Trophoblast cell (in vitro differentiated cells and primary cell): ENCODE data around the gene NF1.
"Not testable (repeated sequence)": the region's sequence is repeated elsewhere in the genome, so short reads cannot be mapped to it uniquely, and the experiment has no call there.

Experiments
- DNase-seq, 2 donors: peaks; one replicate each; pipeline ENCODE4 v3.0.0-alpha.2; 2016
- H2AFZ ChIP-seq: 2 replicates; pipeline ENCODE4 v1.6.1; 2013; ENCODE audit warnings: low read length, moderate library complexity, mild to moderate bottlenecking; ENCODE audit not compliant: insufficient read depth, poor library complexity
- H2AK5ac ChIP-seq: 2 replicates; pipeline ENCODE4 v1.6.1; 2013; ENCODE audit warnings: mild to moderate bottlenecking, low read length
- H2BK120ac ChIP-seq: 2 replicates; pipeline ENCODE4 v1.6.1; 2013; ENCODE audit warnings: low read length, mild to moderate bottlenecking, moderate library complexity; ENCODE audit not compliant: insufficient read depth, poor library complexity
- H2BK12ac ChIP-seq: 2 replicates; pipeline ENCODE4 v1.6.1; 2013; ENCODE audit warnings: mild to moderate bottlenecking, low read length, moderate library complexity
- H2BK5ac ChIP-seq: 2 replicates; pipeline ENCODE4 v1.6.1; 2013; ENCODE audit warnings: low read length, low read depth, moderate library complexity, mild to moderate bottlenecking; ENCODE audit not compliant: poor library complexity
- H3K14ac ChIP-seq: 2 replicates; pipeline ENCODE4 v1.6.1; 2013; ENCODE audit warnings: mild to moderate bottlenecking, low read length
- H3K18ac ChIP-seq: 2 replicates; pipeline ENCODE4 v1.6.1; 2013; ENCODE audit warnings: mild to moderate bottlenecking, low read length
- H3K23ac ChIP-seq: 2 replicates; pipeline ENCODE4 v1.6.1; 2013; ENCODE audit warnings: low read length
- H3K27ac ChIP-seq: 2 replicates; pipeline ENCODE4 v1.5.1; 2013; ENCODE audit warnings: low read depth, mild to moderate bottlenecking, inconsistent platforms, low read length, moderate library complexity
- H3K27me3 ChIP-seq: 2 replicates; pipeline ENCODE4 v1.6.1; 2013; ENCODE audit warnings: inconsistent platforms, mild to moderate bottlenecking, low read length, moderate library complexity; ENCODE audit not compliant: insufficient read depth
- H3K36me3 ChIP-seq, 2 experiments: 1 replicate in 1 of 2; 2 replicates in 1 of 2; pipeline ENCODE4 v1.6.1; 2013; ENCODE audit warnings: low read length in 2 of 2, mild to moderate bottlenecking in 2 of 2, moderate library complexity in 1 of 2; ENCODE audit not compliant: insufficient read depth in 2 of 2, control insufficient read depth in 1 of 2
- H3K4ac ChIP-seq: 2 replicates; pipeline ENCODE4 v1.6.1; 2013; ENCODE audit warnings: low read depth, mild to moderate bottlenecking, low read length, moderate library complexity
- H3K4me1 ChIP-seq, 2 experiments: 1 replicate in 1 of 2; 2 replicates in 1 of 2; pipeline ENCODE4 v1.6.1; 2013; ENCODE audit warnings: low read length in 2 of 2, mild to moderate bottlenecking in 2 of 2, moderate library complexity in 1 of 2; ENCODE audit not compliant: insufficient read depth in 2 of 2, control insufficient read depth in 1 of 2
- H3K4me2 ChIP-seq: 2 replicates; pipeline ENCODE4 v1.6.1; 2013; ENCODE audit warnings: inconsistent platforms, mild to moderate bottlenecking, low read length, moderate library complexity
- H3K4me3 ChIP-seq: 2 replicates; pipeline ENCODE4 v1.5.1; 2013; ENCODE audit warnings: mild to moderate bottlenecking, low read depth, low read length, inconsistent platforms
- H3K79me1 ChIP-seq: one replicate; pipeline ENCODE4 v1.6.1; 2013; ENCODE audit warnings: low read length
- H3K79me2 ChIP-seq: 2 replicates; pipeline ENCODE4 v1.6.1; 2013; ENCODE audit warnings: low read length, mild to moderate bottlenecking; ENCODE audit not compliant: control insufficient read depth, insufficient read depth, poor library complexity
- H3K9ac ChIP-seq: 2 replicates; pipeline ENCODE4 v1.6.1; 2013; ENCODE audit warnings: mild to moderate bottlenecking, low read length
- H3K9me3 ChIP-seq: 2 replicates; pipeline ENCODE4 v1.6.1; 2013; ENCODE audit warnings: low read depth, mild to moderate bottlenecking, control low read depth, inconsistent platforms, low read length; ENCODE audit not compliant: insufficient read depth
- H4K12ac ChIP-seq: 2 replicates; pipeline ENCODE4 v1.6.1; 2013; ENCODE audit warnings: low read depth, mild to moderate bottlenecking, low read length, moderate library complexity
- H4K8ac ChIP-seq: 2 replicates; pipeline ENCODE4 v1.6.1; 2013; ENCODE audit warnings: low read depth, mild to moderate bottlenecking, low read length, moderate library complexity
- H4K91ac ChIP-seq: one replicate; pipeline ENCODE4 v1.6.1; 2013; ENCODE audit warnings: low read depth, mild to moderate bottlenecking, low read length, moderate library complexity
- WGBS: extraction: QIAGEN DNeasy Blood & Tissue Kit; methylation state at CpG from one replicate; pipeline ENCODE4 v1.1.7; 2013; ENCODE audit warnings: missing lambda C conversion rate; ENCODE audit not compliant: insufficient read length, insufficient coverage; ENCODE audit errors: extremely low coverage; 5-methylcytosine and 5-hydroxymethylcytosine counted together

The NF1 gene

GRCh38 chr17:31339906-31340661, 245.3 kb downstream of the NF1 start:
- H3K9ac ChIP-seq, result no peak overlapping the region
- no peak overlapping the region for H2BK5ac ChIP-seq
- H3K4me3 ChIP-seq, result no peak overlapping the region
- no peak overlapping the region for H2BK120ac ChIP-seq
- no peak overlapping the region for H4K12ac ChIP-seq
- H4K91ac ChIP-seq, result no peak overlapping the region
- no peak overlapping the region for H3K4ac ChIP-seq
- H2AFZ ChIP-seq, result no peak overlapping the region
- no peak overlapping the region for H2BK12ac ChIP-seq
- H3K27ac ChIP-seq, result no peak overlapping the region
- no peak overlapping the region for H3K4me2 ChIP-seq
- H3K27me3 ChIP-seq, result no peaks in the 10 kb centered on the region
- H4K8ac ChIP-seq, result no peak overlapping the region
- H2AK5ac ChIP-seq, result no peak overlapping the region
- no peak overlapping the region for H3K18ac ChIP-seq
- no peaks in the 10 kb centered on the region for H3K79me2 ChIP-seq
- DNase-seq, result peak in 1 of 2 donors; percentile 10
- no peaks in the 10 kb centered on the region for H3K9me3 ChIP-seq
- no peak overlapping the region for H3K23ac ChIP-seq
- H3K14ac ChIP-seq, result no peak overlapping the region
- no CpG with 5 or more reads among the region's 6 CpGs for WGBS
- H3K36me3 ChIP-seq, result peaks cover 8 to 17% of the 10 kb centered on the region in 2 experiments
- no peaks in the 10 kb centered on the region for H3K4me1 ChIP-seq
- H3K79me1 ChIP-seq, result no peaks in the 10 kb centered on the region

GRCh38 chr17:31345191-31345747, 250.5 kb downstream of the NF1 start:
- not testable (repeated sequence) for H3K27ac ChIP-seq, H3K23ac ChIP-seq, H2BK5ac ChIP-seq, DNase-seq, H3K27me3 ChIP-seq, H3K79me2 ChIP-seq, H2AK5ac ChIP-seq, H3K4me3 ChIP-seq, H3K4me1 ChIP-seq, H2BK12ac ChIP-seq, H3K4me2 ChIP-seq, H4K12ac ChIP-seq, H2BK120ac ChIP-seq, H3K14ac ChIP-seq, H4K91ac ChIP-seq, H3K9me3 ChIP-seq, H3K18ac ChIP-seq, H3K4ac ChIP-seq, H3K9ac ChIP-seq, H3K79me1 ChIP-seq, H4K8ac ChIP-seq, H2AFZ ChIP-seq
- no CpG with 5 or more reads among the region's 34 CpGs for WGBS
- H3K36me3 ChIP-seq, result peaks cover 6 to 11% of the 10 kb centered on the region in 2 experiments

GRCh38 chr17:31349454-31349853, 254.7 kb downstream of the NF1 start:
- Histone ChIP-seq H3K9me3 (no peaks in the 10 kb centered on the region), H2BK120ac (no peak overlapping the region), H3K4me2 (no peak overlapping the region), H2BK12ac (no peak overlapping the region), H3K4me1 (no peaks in the 10 kb centered on the region), H3K27ac (no peak overlapping the region), H3K36me3 (peaks cover 7 to 8% of the 10 kb centered on the region in 2 experiments), H3K14ac (no peak overlapping the region), H3K9ac (no peak overlapping the region), H2AK5ac (no peak overlapping the region), H2BK5ac (no peak overlapping the region), H4K91ac (no peak overlapping the region), H3K4ac (no peak overlapping the region), H3K79me1 (no peaks in the 10 kb centered on the region), H3K18ac (no peak overlapping the region), H2AFZ (no peak overlapping the region), H3K79me2 (no peaks in the 10 kb centered on the region), H3K4me3 (no peak overlapping the region), H4K8ac (no peak overlapping the region), H4K12ac (no peak overlapping the region), H3K27me3 (no peaks in the 10 kb centered on the region), H3K23ac (no peak overlapping the region)
- no peak for DNase-seq

- no peak overlapping the region for H3K4me2 ChIP-seq
- no peak overlapping the region for H2AK5ac ChIP-seq
- H2BK120ac ChIP-seq, result no peak overlapping the region
- H3K9ac ChIP-seq, result no peak overlapping the region
- no peak overlapping the region for H2BK12ac ChIP-seq
- no peak overlapping the region for H4K12ac ChIP-seq
- H4K8ac ChIP-seq, result no peak overlapping the region
- no peaks in the 10 kb centered on the region for H3K79me2 ChIP-seq
- H2BK5ac ChIP-seq, result no peak overlapping the region
- no peak overlapping the region for H3K4me3 ChIP-seq
- H3K18ac ChIP-seq, result no peak overlapping the region
- H3K9me3 ChIP-seq, result no peaks in the 10 kb centered on the region
- no peak overlapping the region for H3K23ac ChIP-seq
- no peak overlapping the region for H4K91ac ChIP-seq
- WGBS, result no CpG with 5 or more reads among the region's 1 CpG
- H2AFZ ChIP-seq, result no peak overlapping the region
- no peaks in the 10 kb centered on the region for H3K4me1 ChIP-seq
- no peak for DNase-seq
- H3K27me3 ChIP-seq, result no peaks in the 10 kb centered on the region
- no peaks in the 10 kb centered on the region for H3K79me1 ChIP-seq
- no peak overlapping the region for H3K27ac ChIP-seq
- H3K14ac ChIP-seq, result no peak overlapping the region
- no peak overlapping the region for H3K4ac ChIP-seq
- peaks cover 7 to 12% of the 10 kb centered on the region in 2 experiments for H3K36me3 ChIP-seq
These were observed 261.2 kb downstream of the NF1 start for GRCh38 chr17:31355935-31356334.
